Peyer's patch (tissue), 4 donors: ENCODE data around the gene TP73.

Source experiments
- POLR2A ChIP-seq, 2 donors: fragments of 450-650 bp; IDR thresholded peaks; one replicate each; pipeline ENCODE4 v1.5.1; 2017; ENCODE audit warnings: antibody characterized with exemption in 2 of 2, mild to moderate bottlenecking in 2 of 2, moderate library complexity in 2 of 2
- TF ChIP-seq, protein P1 (sequence below), 6 experiments: fragments of 450-650 bp in 4 of 6; fragments of 200-600 bp in 2 of 6; sonication (generic) in 1 of 6; IDR thresholded peaks; one replicate each; pipeline ENCODE4 v1.5.1; 2017 to 2019; ENCODE audit warnings: antibody characterized with exemption in 6 of 6, mild to moderate bottlenecking in 3 of 6, moderate library complexity in 1 of 6

DNA sequence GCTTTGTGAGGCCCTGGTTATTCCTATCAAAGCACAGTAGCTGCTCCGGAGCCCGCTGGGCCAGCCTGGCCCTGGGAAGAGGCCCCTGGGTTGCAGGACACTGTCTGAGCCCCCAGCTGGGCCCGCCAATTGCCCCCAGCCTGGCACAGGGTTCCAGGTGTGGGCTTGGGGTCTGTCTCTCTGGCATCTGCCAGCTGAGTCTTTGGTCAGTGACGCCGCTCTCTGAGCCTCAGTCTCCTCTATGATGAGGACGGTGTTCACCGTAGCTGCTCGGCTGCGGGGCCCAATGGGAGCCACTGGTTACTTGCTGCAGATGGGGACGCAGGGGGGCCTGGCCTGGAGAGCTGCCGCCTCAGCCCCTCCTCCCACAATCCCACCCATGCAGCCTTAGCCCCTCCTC lies 41.0 kb downstream of the TP73 start:
- no peak for TF ChIP-seq POLR2A (IDR thresholded peaks at IDR 0.05)
- TF ChIP-seq, protein P1, sequence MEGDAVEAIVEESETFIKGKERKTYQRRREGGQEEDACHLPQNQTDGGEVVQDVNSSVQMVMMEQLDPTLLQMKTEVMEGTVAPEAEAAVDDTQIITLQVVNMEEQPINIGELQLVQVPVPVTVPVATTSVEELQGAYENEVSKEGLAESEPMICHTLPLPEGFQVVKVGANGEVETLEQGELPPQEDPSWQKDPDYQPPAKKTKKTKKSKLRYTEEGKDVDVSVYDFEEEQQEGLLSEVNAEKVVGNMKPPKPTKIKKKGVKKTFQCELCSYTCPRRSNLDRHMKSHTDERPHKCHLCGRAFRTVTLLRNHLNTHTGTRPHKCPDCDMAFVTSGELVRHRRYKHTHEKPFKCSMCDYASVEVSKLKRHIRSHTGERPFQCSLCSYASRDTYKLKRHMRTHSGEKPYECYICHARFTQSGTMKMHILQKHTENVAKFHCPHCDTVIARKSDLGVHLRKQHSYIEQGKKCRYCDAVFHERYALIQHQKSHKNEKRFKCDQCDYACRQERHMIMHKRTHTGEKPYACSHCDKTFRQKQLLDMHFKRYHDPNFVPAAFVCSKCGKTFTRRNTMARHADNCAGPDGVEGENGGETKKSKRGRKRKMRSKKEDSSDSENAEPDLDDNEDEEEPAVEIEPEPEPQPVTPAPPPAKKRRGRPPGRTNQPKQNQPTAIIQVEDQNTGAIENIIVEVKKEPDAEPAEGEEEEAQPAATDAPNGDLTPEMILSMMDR (IDR thresholded peaks at IDR 0.05) = no peak
